GM19324 (cell line): Measurements from ENCODE around the gene GPR39.

Source experiments
- ATAC-seq: cut with Tn5 transposase; IDR thresholded peaks from one replicate; pipeline ENCODE4 v1.9.1; 2021; ENCODE audit warnings: mild to moderate bottlenecking, moderate library complexity; ENCODE audit not compliant: unreplicated experiment, low FRiP score

The GPR39 gene

GRCh38 chr2:132623096-132623839 is 206.7 kb downstream of the GPR39 start:
- ATAC-seq = no peak

- no peak for ATAC-seq
Observed at GRCh38 chr2:132627536-132627935, 210.9 kb downstream of the GPR39 start.

- no peak for ATAC-seq
Observed at GRCh38 chr2:132632000-132632649, 215.5 kb downstream of the GPR39 start.

- no peak for ATAC-seq
Observed at GRCh38 chr2:132633635-132634034, 217.0 kb downstream of the GPR39 start.

GRCh38 chr2:132636346-132636745 is 219.7 kb downstream of the GPR39 start:
- no peak for ATAC-seq

- ATAC-seq = no peak
Observed at GRCh38 chr2:132638313-132639040, 221.9 kb downstream of the GPR39 start.

- ATAC-seq = no peak
Observed at GRCh38 chr2:132640116-132640515, 223.5 kb downstream of the GPR39 start.

GRCh38 chr2:132641819-132642218 is 225.2 kb downstream of the GPR39 start:
- no peak for ATAC-seq

- no peak for ATAC-seq
Observed at GRCh38 chr2:132642415-132642814, 225.8 kb downstream of the GPR39 start.

- no peak for ATAC-seq
Observed at GRCh38 chr2:132645176-132645575, 228.6 kb downstream of the GPR39 start.

GRCh38 chr2:132645722-132646539 is 229.3 kb downstream of the GPR39 start:
- no peak for ATAC-seq

GRCh38 chr2:132646540-132647108 is 230.0 kb downstream of the GPR39 start:
- no peak for ATAC-seq

GRCh38 chr2:132651115-132652045 is 234.8 kb downstream of the GPR39 start:
- no peak for ATAC-seq

- no peak for ATAC-seq
Observed at GRCh38 chr2:132652474-132652873, 235.9 kb downstream of the GPR39 start.

GRCh38 chr2:132654335-132654734 is 237.7 kb downstream of the GPR39 start:
- no peak for ATAC-seq

- no peak for ATAC-seq
Observed at GRCh38 chr2:132654968-132655367, 238.4 kb downstream of the GPR39 start.

- ATAC-seq = no peak
Observed at GRCh38 chr2:132656266-132656975, 239.8 kb downstream of the GPR39 start.

GRCh38 chr2:132659331-132659730 is 242.7 kb downstream of the GPR39 start:
- ATAC-seq = no peak

- ATAC-seq = no peak
Observed at GRCh38 chr2:132662732-132663131, 246.1 kb downstream of the GPR39 start.
